HG02642 (cell line): Measurements from ENCODE around the gene MRPS6.
A peak's percentile ranks its signal among the peaks of the same experiment; 100 is the strongest.

Experiments used
- ATAC-seq: cut with Tn5 transposase; IDR thresholded peaks from one replicate; pipeline ENCODE4 v1.9.1; 2021; ENCODE audit warnings: mild to moderate bottlenecking; ENCODE audit not compliant: unreplicated experiment, poor library complexity

The MRPS6 gene

GRCh38 chr21:34065027-34065426, 8.4 kb upstream of the MRPS6 start:
- ATAC-seq = no peak

- no peak for ATAC-seq
Observed at GRCh38 chr21:34071683-34072082, 1.7 kb upstream of the MRPS6 start.

- no peak for ATAC-seq
Observed at GRCh38 chr21:34072145-34073031, 990 bp upstream of the MRPS6 start.

- ATAC-seq = peak; percentile 58
Observed at GRCh38 chr21:34073749-34074282, 438 bp downstream of the MRPS6 start.

- no peak for ATAC-seq
Observed at GRCh38 chr21:34074283-34075090, 1.1 kb downstream of the MRPS6 start.

- no peak for ATAC-seq
Observed at GRCh38 chr21:34075091-34075425, 1.7 kb downstream of the MRPS6 start.

GRCh38 chr21:34075760-34076660, 2.6 kb downstream of the MRPS6 start:
- ATAC-seq = no peak

GRCh38 chr21:34076835-34077234, 3.5 kb downstream of the MRPS6 start:
- no peak for ATAC-seq

GRCh38 chr21:34077888-34078287, 4.5 kb downstream of the MRPS6 start:
- no peak for ATAC-seq

- ATAC-seq = no peak
Observed at GRCh38 chr21:34078915-34079314, 5.5 kb downstream of the MRPS6 start.

GRCh38 chr21:34080710-34081109, 7.3 kb downstream of the MRPS6 start:
- no peak for ATAC-seq

GRCh38 chr21:34082769-34083168, 9.4 kb downstream of the MRPS6 start:
- ATAC-seq = no peak

GRCh38 chr21:34083357-34083756, 10.0 kb downstream of the MRPS6 start:
- no peak for ATAC-seq

GRCh38 chr21:34085129-34085528, 11.8 kb downstream of the MRPS6 start:
- ATAC-seq = no peak

GRCh38 chr21:34086887-34087306, 13.5 kb downstream of the MRPS6 start:
- no peak for ATAC-seq

GRCh38 chr21:34088752-34089151, 15.4 kb downstream of the MRPS6 start:
- ATAC-seq = no peak

- ATAC-seq = no peak
Observed at GRCh38 chr21:34091032-34091431, 17.7 kb downstream of the MRPS6 start.

GRCh38 chr21:34091607-34092006, 18.2 kb downstream of the MRPS6 start:
- no peak for ATAC-seq

- no peak for ATAC-seq
Observed at GRCh38 chr21:34092262-34092921, 19.0 kb downstream of the MRPS6 start.

- no peak for ATAC-seq
Observed at GRCh38 chr21:34093083-34093482, 19.7 kb downstream of the MRPS6 start.
